ENCODE results near the gene CFAP77.

Gene CFAP77

GRCh38 chr9:132587592-132587955 is 177.6 kb downstream of the CFAP77 start:
- no peak for DNase-seq (ENCODE audit: low spot score)
- H3K27ac ChIP-seq: no peak overlapping the region
- CTCF ChIA-PET: interaction anchor here (0.6 kb wide), 1 partner anchor 25 kb away, joined by 4 read pairs; no protein-coding TSS in a partner anchor
- POLR2A ChIA-PET (ENCODE audit: low non-redundant PET): no interaction called here
- TF ChIP-seq, protein P1, sequence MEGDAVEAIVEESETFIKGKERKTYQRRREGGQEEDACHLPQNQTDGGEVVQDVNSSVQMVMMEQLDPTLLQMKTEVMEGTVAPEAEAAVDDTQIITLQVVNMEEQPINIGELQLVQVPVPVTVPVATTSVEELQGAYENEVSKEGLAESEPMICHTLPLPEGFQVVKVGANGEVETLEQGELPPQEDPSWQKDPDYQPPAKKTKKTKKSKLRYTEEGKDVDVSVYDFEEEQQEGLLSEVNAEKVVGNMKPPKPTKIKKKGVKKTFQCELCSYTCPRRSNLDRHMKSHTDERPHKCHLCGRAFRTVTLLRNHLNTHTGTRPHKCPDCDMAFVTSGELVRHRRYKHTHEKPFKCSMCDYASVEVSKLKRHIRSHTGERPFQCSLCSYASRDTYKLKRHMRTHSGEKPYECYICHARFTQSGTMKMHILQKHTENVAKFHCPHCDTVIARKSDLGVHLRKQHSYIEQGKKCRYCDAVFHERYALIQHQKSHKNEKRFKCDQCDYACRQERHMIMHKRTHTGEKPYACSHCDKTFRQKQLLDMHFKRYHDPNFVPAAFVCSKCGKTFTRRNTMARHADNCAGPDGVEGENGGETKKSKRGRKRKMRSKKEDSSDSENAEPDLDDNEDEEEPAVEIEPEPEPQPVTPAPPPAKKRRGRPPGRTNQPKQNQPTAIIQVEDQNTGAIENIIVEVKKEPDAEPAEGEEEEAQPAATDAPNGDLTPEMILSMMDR (conservative IDR thresholded peaks at IDR 0.05; ENCODE audit: low read depth): no peak

DNA sequence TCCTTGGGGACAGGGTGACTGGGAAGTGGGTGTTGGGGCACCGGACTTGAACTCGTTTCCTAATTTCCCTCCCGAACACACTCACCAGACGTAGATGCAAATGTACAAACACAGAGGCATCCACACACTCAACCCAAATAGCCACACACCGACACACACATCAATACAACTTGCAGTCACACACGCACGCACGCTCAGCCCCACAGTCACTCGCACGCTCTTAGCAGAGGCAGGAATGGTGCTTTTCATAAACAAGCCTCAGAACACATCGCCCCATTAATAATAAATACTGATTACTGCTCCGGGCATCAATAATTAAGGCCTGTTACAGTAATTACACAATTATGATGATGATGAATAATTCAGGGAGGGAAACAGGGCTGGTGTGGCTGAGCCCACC is 178.1 kb downstream of the CFAP77 start:
- CTCF ChIA-PET: interaction anchor here (0.6 kb wide), 1 partner anchor 26 kb away, joined by 4 read pairs; no protein-coding TSS in a partner anchor
- POLR2A ChIA-PET (ENCODE audit: low non-redundant PET): no interaction called here
- TF ChIP-seq, protein P1 (conservative IDR thresholded peaks at IDR 0.05; ENCODE audit: low read depth): no peak
- H3K27ac ChIP-seq: no peak overlapping the region
- DNase-seq (ENCODE audit: low spot score): no peak

GRCh38 chr9:132588501-132589147 is 178.6 kb downstream of the CFAP77 start:
- DNase-seq (ENCODE audit: low spot score): no peak
- no peak overlapping the region for H3K27ac ChIP-seq
- ChIA-PET POLR2A (ENCODE audit: low non-redundant PET) (no interaction called here), CTCF (interaction anchor here (0.6 to 0.7 kb wide), 3 partner anchors 17 to 27 kb away, joined by 3 to 5 read pairs (median 4); no protein-coding TSS in a partner anchor)
- TF ChIP-seq, protein P1 (conservative IDR thresholded peaks at IDR 0.05; ENCODE audit: low read depth): no peak

- ChIA-PET CTCF (interaction anchor here (0.6 to 1.0 kb wide), 4 partner anchors 12 to 411 kb away, joined by 3 to 5 read pairs (median 3); no protein-coding TSS in a partner anchor), POLR2A (ENCODE audit: low non-redundant PET) (no interaction called here)
- no peak for DNase-seq (ENCODE audit: low spot score)
- TF ChIP-seq, protein P1 (conservative IDR thresholded peaks at IDR 0.05; ENCODE audit: low read depth): no peak
- no peak overlapping the region for H3K27ac ChIP-seq
Measured at GRCh38 chr9:132589148-132590036, 179.4 kb downstream of the CFAP77 start.

DNA sequence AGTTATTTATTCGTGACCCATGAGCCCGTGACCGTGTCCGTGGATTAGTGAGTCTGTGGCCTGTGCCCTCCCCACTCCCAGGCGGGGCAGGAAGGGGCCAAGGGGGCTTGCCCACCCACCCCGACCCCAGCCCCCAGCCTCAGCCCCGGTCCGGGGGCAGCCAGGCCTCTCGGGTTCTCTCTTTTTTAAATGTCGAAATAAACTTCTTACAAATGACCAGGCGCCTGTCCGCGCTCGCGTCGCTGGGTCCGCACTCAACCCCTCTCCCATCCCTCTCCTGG is 180.0 kb downstream of the CFAP77 start:
- TF ChIP-seq, protein P1 (conservative IDR thresholded peaks at IDR 0.05; ENCODE audit: low read depth): no peak
- DNase-seq (ENCODE audit: low spot score): no peak
- CTCF ChIA-PET: interaction anchor here (0.6 to 1.0 kb wide), 2 partner anchors 11 to 410 kb away, joined by 3 read pairs; no protein-coding TSS in a partner anchor
- POLR2A ChIA-PET (ENCODE audit: low non-redundant PET): no interaction called here
- no peak overlapping the region for H3K27ac ChIP-seq

DNA sequence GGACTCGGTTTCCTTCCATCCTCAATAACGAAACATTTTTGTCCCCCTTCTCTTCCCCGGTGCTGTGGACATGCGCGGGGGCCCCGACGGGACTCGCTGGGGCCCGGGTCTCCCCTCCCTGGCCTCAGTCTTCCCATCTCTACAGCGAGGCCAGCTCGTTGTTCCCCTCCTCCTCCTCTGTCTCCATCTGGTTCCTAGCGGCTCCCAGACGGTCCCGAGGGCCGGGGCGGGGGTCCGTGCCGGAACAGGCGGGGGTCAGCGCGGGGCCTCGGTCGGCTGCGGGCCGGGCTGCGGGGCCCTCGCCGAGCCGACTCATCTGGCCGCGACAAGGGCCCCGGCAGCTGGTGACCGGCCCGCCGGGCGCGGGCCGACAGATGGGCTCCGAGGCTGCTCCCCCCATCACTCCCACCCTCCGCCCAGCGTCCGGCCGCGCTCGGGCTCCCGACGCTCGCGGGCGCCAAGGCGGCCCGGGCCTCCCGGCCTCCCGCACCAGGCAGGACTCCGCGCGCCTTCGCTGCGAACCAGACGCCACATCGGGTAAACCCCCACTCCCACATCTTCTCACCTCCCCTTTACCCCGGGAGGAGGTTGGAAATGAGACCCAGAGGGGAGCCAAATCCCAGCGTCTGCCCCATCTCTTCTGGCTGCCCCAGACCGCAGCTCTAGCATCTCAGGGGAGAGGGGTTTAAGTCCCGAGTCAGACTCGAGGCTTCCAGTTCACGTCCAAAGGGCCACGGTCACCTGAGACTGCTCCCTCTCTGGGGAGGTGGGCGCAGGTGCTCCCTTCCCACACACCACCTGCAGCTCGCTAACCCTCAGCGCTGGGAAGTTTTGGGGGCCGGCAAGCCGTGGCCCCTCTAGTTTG is 180.5 kb downstream of the CFAP77 start:
- POLR2A ChIA-PET (ENCODE audit: low non-redundant PET): no interaction called here
- CTCF ChIA-PET: interaction anchor here (0.6 to 1.0 kb wide), 2 partner anchors 11 to 410 kb away, joined by 3 read pairs; no protein-coding TSS in a partner anchor
- TF ChIP-seq, protein P1 (conservative IDR thresholded peaks at IDR 0.05; ENCODE audit: low read depth): no peak
- no peak for DNase-seq (ENCODE audit: low spot score)
- no peak overlapping the region for H3K27ac ChIP-seq

Measured in RWPE1 (cell line).